ENCODE data around the gene ROR2.

GRCh38 chr9:91915524-91916263, 34.3 kb downstream of the ROR2 start:
- TF ChIP-seq CTCF (IDR thresholded peaks at IDR 0.05): no peak
- no peak for TF ChIP-seq ZFX (IDR thresholded peaks at IDR 0.05; ENCODE audit: borderline replicate concordance)

Measured in 22Rv1 (cell line).